HEK293T (cell line): ENCODE results near the gene TPRX2.

Experiments used
- BHLHE40 ChIP-seq: fragments of 450-650 bp; IDR thresholded peaks from 2 replicates; pipeline ENCODE4 v1.6.1; 2016; ENCODE audit warnings: mild to moderate bottlenecking, moderate library complexity, borderline replicate concordance
- FOXA1 ChIP-seq: fragments of 450-650 bp; IDR thresholded peaks from 2 replicates; pipeline ENCODE4 v1.6.1; 2016; ENCODE audit warnings: mild to moderate bottlenecking
- FOXM1 ChIP-seq: fragments of 450-650 bp; IDR thresholded peaks from 2 replicates; pipeline ENCODE4 v1.6.1; 2017; ENCODE audit warnings: mild to moderate bottlenecking, borderline replicate concordance
- L3MBTL2 ChIP-seq: fragments of 450-650 bp; conservative IDR thresholded peaks from 2 replicates; pipeline ENCODE4 v1.6.1; 2016; ENCODE audit warnings: mild to moderate bottlenecking
- NFRKB ChIP-seq: fragments of 450-650 bp; IDR thresholded peaks from 2 replicates; pipeline ENCODE4 v1.6.1; 2016; ENCODE audit warnings: mild to moderate bottlenecking, moderate library complexity
- TF ChIP-seq, protein P1 (sequence below): fragments of 450-650 bp; IDR thresholded peaks from 2 replicates; pipeline ENCODE4 v1.6.1; 2016

DNA sequence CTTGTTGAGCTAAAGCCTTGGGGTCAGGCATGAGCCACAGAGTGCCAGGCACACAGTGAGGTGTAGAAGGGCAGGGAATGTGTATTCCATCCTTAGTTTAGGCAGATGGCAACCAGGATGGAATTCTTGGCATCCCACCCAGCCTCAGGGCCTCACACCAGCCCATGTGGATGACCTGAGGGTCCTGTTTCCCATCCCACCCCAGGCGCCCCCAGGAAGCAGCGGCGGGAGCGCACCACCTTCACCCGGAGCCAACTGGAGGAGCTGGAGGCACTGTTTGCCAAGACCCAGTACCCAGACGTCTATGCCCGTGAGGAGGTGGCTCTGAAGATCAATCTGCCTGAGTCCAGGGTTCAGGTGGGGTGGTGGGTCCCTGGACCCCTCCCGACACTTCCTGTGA, 23.0 kb upstream of the TPRX2 start:
- TF ChIP-seq L3MBTL2 (no peak), NFRKB (no peak), FOXM1 (no peak), FOXA1 (no peak), BHLHE40 (no peak)
- TF ChIP-seq, protein P1, sequence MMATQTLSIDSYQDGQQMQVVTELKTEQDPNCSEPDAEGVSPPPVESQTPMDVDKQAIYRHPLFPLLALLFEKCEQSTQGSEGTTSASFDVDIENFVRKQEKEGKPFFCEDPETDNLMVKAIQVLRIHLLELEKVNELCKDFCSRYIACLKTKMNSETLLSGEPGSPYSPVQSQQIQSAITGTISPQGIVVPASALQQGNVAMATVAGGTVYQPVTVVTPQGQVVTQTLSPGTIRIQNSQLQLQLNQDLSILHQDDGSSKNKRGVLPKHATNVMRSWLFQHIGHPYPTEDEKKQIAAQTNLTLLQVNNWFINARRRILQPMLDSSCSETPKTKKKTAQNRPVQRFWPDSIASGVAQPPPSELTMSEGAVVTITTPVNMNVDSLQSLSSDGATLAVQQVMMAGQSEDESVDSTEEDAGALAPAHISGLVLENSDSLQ: no peak
